GF-D8 (cell line): ENCODE data around the gene CDH4.

ENCODE experiments used
- DNase-seq: peaks from one replicate; lab custom pipeline; 2025; lab: John Stamatoyannopoulos, UW

The CDH4 gene

GRCh38 chr20:61357119-61357518 is 105.1 kb downstream of the CDH4 start:
- DNase-seq: no peak

DNA sequence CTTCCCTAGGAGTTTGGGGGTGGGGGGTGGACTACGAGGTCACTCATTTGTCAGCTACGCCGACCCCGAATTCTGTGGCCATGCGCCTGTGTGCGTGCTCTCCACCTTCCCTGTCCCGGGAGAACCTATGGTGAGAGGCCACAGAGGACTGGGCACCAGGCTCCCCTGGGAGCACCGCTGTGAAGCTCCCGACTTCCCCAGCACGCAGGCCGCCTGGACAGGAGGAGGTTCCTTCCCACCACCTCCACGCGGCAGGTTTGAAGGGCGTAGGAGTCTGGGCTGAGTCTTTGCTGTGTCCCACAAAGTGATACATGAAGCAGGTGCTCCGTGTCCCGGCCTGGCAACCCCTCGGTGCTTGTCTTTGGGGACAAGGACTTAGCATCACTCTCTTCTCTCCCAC is 107.2 kb downstream of the CDH4 start:
- DNase-seq: no peak

GRCh38 chr20:61360296-61360695 is 108.2 kb downstream of the CDH4 start:
- no peak for DNase-seq

GRCh38 chr20:61360940-61361339 is 108.9 kb downstream of the CDH4 start:
- no peak for DNase-seq

DNA sequence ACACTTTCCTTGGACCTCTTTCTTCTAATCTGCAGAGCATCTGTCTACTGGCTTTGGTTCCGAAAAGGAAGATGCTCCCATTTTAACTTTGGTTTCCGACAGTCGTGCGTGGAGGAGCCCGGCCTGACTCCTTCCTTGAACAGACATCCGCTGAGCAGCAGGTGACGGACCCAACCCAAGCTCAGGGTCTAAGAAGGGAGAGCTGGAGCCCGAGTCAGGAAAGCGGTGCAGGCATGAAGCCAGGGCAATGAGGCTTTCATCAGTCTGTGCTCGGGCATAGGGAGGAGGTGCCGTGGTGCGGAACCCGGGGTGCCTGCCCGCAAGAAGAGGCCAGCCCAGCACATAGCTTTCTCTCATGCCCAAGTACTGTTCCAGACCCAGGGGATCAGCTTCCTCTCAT is 109.4 kb downstream of the CDH4 start:
- no peak for DNase-seq

DNA sequence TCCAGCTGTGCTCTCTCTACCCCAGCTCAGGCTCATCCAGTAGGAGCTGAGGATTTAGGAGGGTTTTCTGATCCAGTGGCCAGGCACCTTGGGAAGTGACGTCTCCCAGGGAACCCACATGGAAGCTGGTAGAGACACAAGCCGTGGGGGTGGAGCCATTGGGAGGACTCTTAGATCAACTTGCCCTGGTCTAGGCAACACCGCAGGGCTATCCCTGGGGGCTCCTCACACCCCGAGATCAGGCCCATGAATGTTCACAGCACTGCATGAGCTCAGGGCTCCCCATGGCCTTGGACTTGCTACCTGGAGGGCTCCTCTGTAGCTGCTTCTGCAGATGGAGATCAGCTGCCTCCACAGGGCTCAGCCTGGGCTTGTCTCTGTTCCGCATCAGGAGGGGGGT is 112.1 kb downstream of the CDH4 start:
- DNase-seq: no peak

DNA sequence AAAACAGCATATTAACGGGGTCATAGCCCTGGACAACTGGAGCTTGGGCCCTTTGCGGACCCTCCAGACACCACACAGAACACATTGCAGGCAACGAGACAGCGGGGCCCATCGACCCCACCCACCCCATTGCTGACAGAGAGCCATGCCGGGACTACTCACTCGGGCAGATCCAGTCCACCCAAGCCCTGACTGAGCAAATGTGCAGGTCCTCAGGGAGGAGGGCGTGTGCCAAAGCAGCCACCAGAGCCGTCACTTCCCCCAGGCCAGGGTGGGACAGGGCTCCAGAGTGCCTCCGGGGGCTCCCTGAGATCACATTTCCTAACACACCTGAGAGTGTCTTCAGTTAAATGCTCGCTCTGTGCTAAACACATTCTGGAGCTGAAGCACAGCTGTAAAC is 114.9 kb downstream of the CDH4 start:
- DNase-seq: no peak

DNA sequence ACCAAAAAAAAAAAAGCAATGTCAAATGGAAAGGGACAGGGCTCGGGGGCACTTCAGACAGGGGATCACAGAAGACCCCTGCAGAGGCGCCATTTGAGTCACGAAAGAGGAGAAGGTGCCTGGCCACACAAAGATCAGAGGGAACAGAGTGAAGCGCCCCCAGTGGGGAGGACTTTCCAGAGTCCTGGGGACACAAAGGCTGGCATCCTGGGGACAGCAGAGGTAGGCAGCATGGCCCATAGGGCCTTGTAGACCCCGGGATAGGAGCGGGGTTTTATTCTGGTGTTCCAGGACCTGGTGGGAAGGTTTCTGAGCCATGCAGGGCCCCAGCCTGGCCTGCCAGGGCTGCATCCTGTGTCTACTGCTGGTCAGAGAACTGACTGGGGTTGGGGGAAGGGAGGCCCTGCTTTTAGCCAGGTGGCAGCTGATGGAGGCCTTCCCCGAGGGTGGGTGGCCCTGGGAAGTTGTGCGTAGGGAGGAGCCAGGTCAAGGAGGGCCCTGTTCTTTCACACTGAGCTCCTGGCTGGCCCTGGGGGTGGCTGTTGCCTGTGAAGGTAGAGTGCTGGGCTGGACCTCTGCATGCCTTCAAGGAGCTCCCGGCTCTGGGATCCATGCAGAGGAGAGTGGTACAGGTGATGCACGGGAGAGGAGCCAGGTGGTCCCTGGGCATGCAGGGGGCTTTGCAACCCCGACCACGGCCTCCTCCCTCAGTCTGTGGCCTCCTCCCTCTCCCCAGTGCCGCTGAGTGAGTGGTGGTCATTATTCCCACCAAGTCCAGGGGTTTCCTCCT is 117.9 kb downstream of the CDH4 start:
- DNase-seq: no peak

GRCh38 chr20:61370841-61371303 is 118.8 kb downstream of the CDH4 start:
- DNase-seq: no peak

GRCh38 chr20:61371501-61372136 is 119.6 kb downstream of the CDH4 start:
- no peak for DNase-seq

DNA sequence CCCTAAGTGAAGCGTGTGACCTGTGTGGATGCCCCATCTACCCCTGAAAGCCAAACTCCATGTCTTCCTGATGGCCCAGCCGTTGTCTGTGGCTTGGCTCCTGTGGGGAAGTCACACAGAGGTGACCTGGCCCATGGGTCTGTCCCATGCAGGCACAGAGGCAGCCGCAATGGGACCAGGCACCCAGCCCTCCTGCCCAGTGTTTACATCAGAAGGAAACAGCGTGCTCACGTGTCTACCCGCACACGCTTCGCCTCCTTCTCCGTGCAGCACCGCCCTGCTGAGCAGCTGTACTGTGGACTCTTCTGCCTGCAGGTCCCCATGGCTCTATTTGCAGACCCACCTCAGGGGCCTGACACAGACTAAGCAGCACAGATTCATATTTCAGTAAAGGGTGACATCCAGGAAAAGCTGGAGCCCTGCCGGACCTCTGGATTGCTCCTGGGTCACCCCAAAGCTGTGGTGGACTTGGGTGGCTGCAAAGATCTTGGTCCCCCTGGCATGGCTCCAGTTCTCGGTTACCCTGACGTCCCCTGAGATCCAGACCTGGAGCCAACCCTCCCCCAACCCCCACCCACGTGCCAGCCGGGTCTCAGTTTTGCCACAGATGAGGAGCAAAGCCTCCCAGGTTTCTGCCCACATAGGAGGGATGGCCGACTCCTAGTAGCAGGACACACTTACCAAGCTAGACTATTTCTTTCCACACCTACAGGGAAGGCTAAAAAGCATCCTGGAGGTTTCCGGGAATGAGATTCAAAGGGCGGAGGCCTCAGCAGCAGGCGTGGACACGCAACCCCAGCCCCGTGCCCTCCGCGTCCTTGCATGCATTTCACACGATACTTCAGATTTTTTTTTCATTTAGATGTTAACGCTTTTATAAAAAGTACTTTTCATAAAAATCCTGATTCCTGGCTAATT is 120.3 kb downstream of the CDH4 start:
- DNase-seq: no peak

- DNase-seq: no peak
These were observed 121.0 kb downstream of the CDH4 start for GRCh38 chr20:61373055-61373399.

DNA sequence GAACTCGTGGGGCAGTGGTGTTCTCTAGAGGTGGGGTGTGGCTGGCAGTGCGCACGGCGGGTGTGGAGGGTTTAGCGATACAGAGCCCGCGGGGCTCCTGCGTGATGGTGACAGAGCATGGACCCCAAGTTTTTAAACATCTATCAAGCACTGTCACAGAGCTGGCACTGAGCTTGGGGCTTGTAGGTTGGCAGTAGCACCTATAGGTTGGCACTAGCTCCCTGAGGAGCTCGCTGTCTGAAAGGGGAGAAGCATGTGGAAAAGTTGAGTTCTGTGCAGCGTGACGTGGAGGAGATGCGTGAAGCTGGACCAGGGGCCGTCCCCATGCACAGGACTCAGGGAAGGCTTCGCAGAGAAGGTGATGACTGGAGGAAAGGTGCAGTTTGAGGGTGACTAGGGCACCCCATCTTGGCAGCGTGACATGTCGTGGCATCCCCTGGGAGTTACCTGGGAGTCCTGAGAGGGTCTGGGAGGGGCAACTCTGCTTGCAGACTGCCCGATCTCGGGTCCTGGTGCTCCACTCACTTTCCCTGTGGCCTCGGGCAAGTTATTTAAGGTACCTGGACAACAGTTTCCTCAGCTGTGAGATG is 122.0 kb downstream of the CDH4 start:
- no peak for DNase-seq

DNA sequence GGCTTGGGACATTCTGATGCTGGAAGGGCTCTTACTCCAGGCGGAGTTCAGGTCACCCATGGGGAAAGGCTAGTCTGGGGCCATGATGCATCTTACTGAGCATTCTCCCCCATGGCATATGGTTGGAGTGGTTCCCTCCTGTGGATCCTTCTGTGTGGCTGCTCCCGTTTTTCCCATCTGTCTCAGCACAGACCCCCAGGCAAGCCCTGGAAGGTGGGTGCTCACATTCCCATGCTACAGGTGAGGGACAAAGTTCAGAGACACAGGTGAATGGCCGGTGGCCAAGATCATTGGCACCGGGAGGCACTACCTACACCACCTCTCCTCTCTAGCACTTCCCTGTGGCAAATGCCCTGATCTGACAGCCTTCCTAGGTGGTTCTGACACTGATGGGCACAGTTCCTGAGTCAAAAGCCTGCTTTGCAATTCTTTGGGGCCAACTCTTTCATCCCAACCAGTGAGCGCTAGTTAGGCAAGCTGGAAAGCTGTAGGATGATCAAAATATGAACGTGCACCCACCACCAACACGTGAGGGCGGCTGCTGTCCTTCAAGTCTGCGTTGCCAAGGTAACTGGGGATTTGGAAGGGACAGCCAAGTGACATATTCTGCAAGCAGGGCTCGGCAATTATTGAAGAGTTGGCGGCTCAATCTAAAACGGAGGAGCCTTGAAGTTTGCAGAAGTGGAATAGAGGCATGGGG is 124.6 kb downstream of the CDH4 start:
- DNase-seq: no peak

DNA sequence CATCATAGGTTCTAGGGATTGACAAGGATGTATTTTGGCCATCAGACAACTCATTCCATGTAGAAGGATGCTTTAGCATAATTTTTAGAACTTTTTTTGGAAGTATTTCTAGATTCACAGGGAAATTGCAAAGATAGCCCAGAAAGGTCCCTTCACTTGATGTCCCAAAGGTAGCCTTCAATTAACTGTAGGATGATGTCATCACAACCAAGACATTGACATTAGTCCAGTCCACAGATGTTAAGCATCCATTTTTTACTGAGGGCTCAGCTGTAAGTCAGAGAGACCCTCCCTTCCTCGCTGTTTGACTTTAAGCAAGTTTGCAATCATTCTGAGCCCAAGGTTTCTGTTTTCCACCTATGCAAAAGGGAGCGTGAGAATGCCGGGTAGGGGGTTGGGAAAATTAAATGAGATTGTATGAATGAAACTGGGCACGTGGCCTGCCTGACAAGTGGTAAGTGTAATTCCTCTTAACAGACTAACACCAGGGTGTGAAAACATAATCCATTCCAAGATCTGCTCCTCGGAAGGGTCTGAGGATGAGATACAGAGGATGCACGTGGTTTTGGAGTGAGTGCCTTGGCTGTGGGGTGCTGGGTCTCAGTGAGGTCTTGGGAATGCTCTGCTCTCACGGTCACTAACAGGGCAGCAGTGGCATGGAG is 126.8 kb downstream of the CDH4 start:
- no peak for DNase-seq

- DNase-seq: no peak
These were observed 128.0 kb downstream of the CDH4 start for GRCh38 chr20:61379898-61380544.

DNA sequence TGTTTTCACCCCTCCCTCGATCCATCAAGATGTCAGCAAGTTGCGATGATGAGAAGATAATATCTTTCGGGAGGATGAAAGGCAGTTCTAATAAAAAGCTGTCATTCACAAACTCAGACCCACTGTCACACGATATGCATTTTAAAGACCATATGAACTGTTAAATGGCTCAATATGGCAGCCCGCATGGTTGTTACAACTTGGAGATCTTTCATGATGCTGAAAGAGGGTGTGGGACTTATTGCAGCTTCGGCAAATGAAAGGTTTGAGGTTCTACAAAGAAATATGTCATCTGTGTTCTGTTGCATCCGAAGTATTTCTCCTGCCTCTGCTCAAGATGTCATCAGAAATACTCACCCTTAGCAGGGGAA is 128.5 kb downstream of the CDH4 start:
- DNase-seq: no peak

DNA sequence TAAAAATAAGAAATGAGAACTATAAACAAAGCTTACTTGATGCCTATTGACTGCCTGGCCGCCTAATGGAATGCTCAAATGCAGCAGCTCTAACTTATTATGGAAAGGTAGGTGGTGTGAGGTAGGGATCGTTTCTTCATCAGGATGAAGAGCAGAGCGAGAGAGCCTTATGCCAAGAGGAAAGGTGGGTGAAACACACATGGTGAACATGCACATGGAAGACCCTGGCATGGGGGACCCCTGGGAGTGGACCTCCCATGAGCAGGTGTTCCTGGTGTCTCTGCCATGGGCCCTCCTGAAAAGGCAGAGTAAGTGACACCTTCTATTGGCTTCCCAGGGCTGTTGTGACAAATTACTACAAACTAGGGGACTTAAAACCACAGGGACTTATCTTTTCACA is 130.1 kb downstream of the CDH4 start:
- DNase-seq: no peak

GRCh38 chr20:61385296-61385695 is 133.2 kb downstream of the CDH4 start:
- no peak for DNase-seq

- no peak for DNase-seq
These were observed 133.7 kb downstream of the CDH4 start for GRCh38 chr20:61385731-61386130.
